ENCODE data around the gene APOE.
"Not testable (repeated sequence)": the region's sequence is repeated elsewhere in the genome, so short reads cannot be mapped to it uniquely, and the experiment has no call there.

APOE gene

DNA sequence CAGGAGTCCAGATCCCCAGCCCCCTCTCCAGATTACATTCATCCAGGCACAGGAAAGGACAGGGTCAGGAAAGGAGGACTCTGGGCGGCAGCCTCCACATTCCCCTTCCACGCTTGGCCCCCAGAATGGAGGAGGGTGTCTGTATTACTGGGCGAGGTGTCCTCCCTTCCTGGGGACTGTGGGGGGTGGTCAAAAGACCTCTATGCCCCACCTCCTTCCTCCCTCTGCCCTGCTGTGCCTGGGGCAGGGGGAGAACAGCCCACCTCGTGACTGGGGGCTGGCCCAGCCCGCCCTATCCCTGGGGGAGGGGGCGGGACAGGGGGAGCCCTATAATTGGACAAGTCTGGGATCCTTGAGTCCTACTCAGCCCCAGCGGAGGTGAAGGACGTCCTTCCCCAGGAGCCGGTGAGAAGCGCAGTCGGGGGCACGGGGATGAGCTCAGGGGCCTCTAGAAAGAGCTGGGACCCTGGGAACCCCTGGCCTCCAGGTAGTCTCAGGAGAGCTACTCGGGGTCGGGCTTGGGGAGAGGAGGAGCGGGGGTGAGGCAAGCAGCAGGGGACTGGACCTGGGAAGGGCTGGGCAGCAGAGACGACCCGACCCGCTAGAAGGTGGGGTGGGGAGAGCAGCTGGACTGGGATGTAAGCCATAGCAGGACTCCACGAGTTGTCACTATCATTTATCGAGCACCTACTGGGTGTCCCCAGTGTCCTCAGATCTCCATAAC is at the start of gene APOE:
Gene APOE, plus strand, starts transcription at position 360 of the 724 bp plus-strand sequence. CDS start 829 bp downstream, outside the sequence.
- no peak for DNase-seq

DNA sequence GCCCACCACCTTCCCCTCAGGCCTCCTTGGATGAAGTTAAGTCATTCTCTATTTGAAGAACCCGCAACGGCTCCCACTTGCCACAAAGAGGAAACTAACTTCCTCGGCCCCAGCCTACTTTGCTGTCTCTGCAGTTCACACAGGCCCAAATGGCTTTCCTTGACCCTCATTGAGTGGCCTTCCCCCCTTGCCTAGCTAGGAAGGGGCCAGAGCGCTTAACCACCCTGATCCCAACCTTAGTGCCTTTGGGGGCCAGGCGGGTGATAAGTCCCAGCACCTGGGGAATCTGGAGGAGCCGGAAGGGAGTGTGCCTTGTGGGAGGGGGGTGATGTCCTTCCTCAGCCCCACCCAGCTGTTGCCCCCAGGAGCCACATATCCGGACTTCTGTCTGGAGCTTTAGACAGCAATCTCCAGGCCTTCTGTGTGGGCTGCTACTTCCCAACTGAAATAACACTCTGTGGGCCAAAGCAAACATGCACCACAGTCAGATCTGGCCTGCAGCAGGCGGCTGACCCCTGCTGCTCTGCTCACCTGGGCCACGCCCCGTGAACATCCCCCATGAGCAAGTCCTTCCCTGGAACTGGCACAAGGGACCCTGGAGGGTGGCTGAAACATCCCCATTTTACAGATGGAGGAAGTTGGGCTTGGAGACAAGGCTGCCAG is 49.0 kb upstream of the APOE start:
- no peak for DNase-seq

DNA sequence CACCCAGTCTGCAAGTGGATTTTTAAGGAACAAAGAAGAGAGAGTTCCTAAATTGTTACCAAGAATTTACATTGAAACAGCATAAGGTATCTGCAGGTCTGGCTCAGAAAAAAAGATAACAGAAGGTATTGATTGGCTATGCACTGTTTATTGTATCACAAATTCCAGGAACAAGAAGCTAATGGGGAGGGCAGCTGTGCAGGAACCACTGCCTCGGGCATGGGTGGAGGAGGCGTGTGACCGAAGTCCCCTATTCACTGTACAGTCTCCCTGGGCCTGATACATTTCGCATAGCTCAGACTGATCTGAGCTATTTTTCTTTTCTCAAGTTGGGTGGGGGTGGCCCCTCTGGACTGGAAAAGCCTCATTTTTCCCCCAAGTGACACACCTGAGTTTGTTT is 47.8 kb upstream of the APOE start:
- DNase-seq: no peak

DNA sequence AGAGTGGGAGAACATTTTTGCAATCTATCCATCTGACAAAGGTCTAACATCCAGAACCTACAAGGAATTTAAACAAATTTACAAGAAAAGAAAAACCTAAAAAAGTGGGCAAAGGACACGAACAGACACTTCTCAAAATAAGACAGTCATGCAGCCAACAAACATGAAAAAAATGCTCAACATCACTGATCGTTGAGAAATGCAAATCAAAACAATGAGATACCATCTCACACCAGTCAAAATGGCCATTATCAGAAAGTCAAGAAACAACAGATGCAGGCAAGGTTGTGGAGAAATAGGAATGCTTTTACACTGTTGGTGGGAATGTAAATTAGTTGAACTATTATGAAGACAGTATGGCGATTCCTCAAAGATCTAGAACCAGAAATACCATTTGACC is 44.0 kb upstream of the APOE start:
- DNase-seq: not testable (repeated sequence)

DNA sequence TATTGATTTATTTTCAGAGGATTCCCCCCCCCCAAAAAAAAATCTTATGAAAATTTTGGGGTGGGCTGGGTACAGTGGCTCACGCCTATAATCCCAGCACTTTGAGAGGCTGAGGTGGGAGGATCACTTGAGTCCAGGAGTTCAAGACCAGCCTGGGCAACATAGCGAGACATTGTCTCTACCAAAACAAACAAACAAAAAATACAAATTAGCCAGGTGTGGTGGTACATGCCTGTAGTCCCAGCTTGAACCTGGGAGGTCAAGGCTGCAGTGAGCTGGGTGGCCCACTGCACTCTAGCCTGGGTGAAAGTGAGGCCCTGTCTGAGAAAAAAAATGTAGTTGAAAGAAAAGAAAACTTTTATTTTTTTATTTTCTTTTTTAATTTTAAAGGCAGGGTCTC is 41.6 kb upstream of the APOE start:
- DNase-seq: no peak

DNA sequence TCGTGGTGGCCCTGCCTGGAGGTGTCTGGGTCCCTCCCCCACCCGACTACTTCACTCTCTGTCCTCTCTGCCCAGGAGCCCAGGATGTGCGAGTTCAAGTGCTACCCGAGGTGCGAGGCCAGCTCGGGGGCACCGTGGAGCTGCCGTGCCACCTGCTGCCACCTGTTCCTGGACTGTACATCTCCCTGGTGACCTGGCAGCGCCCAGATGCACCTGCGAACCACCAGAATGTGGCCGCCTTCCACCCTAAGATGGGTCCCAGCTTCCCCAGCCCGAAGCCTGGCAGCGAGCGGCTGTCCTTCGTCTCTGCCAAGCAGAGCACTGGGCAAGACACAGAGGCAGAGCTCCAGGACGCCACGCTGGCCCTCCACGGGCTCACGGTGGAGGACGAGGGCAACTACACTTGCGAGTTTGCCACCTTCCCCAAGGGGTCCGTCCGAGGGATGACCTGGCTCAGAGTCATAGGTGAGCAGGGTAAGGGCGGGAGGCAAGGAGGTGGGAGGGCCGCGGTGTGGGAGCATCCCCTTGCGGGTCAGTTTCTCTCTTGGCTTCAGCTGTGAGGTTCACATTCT is 40.3 kb upstream of the APOE start:
- DNase-seq: no peak

DNA sequence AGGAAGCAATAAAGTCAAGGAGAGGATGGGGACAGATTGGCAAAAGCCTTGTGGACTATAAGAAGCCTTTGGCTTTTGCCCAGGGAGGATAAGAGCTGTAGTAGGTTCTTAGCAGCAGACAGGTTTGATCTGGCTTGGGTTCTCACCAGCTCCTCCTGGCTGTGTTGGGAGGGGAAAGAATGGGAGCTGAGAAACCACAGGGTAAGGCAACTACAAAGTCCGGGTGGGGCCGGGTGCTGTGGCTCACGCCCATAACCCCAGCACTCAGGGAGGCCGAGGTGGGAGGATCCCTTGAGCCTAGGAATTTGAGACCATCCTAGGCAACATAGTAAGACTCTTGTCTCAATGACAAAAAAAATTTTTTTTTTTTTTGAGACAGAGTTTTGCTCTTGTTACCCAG is 38.9 kb upstream of the APOE start:
- DNase-seq: no peak

DNA sequence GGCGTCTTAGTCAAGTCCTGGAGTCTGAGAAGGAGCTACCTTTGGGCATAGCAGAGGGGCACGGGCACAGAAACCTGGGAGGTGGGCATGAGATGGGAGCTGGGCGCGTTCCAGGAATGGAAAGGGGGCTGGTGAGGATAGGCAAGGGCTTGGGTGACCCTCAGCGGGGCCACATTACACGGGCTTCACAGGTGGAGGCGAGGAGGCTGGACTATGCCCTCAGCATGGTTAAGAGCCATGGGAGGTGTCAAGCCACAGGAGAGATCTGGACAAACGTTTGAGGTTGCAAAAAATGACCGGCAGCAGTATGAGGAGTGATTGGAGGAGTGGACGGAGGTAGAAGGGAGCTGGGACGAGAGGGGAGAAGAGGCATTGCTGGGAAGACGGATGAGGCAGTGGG is 38.0 kb upstream of the APOE start:
- DNase-seq: no peak

DNA sequence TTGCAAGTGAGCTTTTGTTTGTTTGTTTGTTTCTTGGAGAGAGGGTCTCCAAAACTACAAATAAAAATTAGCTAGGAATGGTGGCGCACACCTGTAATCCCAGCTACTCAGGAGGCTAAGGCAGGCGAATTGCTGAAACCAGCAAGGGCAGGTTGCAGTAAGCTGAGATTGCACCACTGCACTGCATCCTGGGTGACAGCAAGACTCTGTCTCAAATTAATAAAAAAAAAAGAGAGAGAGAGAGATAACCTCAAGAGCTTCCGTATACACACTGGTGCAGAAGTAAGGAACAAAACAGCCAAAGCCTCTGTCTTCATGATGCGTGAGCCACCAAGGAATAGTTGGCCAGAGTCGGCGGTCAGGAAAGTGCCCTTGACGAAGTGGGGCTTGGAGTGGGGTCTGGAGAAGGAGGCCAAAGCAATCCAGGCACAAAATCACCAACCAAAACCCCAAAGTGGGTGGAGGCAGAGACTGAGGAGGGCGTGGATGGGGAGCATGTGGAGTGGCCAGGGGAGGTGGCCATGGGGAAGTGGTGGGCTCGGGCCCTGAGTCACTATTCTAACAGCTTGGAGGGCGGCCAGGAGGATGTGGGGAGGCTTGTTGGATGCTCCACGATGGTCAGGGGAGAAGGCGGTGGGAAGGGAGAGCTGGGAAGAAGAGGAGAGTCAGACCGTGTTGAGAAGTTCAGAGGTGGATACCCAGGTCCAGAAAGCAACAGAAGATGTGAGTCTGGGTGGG is 35.7 kb upstream of the APOE start:
- DNase-seq: no peak

DNA sequence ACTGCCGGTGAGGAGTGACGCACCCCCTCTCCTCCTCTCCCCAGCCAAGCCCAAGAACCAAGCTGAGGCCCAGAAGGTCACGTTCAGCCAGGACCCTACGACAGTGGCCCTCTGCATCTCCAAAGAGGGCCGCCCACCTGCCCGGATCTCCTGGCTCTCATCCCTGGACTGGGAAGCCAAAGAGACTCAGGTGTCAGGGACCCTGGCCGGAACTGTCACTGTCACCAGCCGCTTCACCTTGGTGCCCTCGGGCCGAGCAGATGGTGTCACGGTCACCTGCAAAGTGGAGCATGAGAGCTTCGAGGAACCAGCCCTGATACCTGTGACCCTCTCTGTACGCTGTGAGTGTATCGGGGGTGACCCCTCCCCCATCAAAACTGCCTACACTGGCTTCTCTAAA is 33.8 kb upstream of the APOE start:
- DNase-seq: no peak

DNA sequence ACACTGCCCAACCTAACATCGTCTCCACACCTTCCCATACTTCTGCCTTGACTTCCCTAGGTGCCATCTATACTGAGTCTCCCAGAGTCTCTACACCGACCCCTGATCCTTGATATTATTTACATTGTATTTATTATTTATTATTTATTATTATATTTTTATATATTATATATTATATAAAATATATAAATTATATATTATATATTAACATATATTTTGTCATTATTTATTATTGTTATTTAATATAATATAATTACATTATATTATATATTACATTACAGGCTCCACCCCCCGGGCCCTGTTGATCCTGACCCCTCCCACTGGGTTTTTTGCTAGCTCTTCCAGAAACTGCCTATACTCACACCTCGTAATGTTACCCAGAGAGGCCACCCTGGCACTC is 32.9 kb upstream of the APOE start:
- DNase-seq: no peak

DNA sequence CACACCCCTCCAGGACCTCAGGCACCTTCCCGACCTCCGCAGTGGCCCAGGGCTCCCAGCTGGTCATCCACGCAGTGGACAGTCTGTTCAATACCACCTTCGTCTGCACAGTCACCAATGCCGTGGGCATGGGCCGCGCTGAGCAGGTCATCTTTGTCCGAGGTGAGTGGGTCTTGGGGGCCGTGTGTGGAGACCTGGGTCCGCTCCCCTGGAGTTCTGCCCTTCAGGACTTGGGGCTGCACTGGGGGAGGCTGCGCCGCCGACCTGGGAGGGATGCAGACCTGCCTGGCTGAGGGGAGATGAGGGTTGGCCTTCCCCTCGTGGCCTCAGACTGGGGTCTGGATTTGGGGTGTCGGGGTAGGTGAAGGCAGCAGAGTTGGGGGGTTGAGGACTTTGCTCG is 31.3 kb upstream of the APOE start:
- no peak for DNase-seq

DNA sequence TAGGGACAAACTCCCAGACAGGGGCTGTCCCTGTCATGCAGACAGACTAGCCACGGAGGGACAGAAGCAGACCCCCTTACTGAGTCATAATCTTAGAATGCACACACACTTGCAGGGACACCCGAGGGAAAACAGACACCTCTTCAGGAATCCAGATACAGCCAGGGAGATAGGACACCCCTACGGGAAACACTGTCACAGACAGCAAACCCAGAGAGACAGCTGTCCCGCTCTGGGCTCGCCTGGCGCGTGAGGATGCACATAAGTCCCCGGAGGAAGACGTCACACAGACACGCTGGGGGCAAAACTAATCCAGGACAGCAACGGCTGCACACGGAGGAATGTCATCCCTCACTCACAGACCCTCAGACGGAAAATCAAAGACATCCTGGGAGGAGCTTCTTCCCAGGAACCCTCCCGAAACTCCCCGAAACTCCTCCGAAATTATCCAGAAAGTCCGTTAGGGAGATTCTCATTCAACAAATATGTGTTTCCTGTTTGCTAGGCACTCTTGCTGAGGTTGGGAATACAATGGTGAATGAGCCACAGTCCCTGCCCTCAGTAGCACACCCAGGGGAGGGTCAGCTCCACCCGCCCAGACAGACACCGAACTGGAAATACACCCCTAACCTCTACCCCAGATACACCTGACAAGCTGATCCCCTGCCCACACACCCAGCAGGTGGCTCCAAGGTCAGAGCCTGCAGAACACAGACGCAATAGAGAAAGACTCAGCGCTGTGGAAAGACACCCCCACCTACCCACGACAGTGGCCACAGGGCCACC is 29.7 kb upstream of the APOE start:
- no peak for DNase-seq

DNA sequence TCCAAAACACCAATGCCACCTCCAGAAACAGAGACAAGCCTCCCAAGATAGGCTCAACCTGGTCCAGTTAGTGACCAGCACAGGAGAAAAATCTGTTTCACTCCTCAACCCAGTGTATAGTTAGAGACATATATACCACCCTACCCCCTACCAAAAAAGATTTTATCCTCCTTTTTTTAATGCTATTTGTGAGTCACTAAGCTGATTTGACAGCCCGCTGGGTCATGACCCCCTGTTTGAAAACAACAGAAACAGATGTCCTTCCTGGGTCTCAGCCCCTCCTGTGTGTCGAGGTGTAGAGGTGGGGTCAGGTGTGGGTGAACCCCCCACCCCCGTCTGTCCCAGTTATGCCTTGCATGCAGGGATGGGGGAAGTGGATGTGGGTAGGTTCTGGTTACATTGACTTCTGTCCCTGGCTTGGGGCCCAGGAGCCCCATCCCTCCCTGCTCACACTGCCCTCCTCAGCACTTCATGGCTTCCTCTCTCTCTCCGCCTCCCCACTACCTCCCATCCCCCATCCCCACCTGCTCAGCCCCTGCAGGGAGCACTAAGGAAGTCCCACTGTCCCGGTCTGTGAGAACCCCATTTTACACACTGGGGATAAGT is 28.6 kb upstream of the APOE start:
- DNase-seq: no peak

DNA sequence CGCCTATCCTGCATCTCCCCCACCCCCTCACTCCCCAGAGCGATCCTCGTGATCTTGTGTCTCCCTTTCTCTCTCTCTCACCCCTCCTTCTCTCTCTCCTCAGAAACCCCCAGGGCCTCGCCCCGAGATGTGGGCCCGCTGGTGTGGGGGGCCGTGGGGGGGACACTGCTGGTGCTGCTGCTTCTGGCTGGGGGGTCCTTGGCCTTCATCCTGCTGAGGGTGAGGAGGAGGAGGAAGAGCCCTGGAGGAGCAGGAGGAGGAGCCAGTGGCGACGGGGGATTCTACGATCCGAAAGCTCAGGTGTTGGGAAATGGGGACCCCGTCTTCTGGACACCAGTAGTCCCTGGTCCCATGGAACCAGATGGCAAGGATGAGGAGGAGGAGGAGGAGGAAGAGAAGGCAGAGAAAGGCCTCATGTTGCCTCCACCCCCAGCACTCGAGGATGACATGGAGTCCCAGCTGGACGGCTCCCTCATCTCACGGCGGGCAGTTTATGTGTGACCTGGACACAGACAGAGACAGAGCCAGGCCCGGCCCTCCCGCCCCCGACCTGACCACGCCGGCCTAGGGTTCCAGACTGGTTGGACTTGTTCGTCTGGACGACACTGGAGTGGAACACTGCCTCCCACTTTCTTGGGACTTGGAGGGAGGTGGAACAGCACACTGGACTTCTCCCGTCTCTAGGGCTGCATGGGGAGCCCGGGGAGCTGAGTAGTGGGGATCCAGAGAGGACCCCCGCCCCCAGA is 27.3 kb upstream of the APOE start:
- no peak for DNase-seq

DNA sequence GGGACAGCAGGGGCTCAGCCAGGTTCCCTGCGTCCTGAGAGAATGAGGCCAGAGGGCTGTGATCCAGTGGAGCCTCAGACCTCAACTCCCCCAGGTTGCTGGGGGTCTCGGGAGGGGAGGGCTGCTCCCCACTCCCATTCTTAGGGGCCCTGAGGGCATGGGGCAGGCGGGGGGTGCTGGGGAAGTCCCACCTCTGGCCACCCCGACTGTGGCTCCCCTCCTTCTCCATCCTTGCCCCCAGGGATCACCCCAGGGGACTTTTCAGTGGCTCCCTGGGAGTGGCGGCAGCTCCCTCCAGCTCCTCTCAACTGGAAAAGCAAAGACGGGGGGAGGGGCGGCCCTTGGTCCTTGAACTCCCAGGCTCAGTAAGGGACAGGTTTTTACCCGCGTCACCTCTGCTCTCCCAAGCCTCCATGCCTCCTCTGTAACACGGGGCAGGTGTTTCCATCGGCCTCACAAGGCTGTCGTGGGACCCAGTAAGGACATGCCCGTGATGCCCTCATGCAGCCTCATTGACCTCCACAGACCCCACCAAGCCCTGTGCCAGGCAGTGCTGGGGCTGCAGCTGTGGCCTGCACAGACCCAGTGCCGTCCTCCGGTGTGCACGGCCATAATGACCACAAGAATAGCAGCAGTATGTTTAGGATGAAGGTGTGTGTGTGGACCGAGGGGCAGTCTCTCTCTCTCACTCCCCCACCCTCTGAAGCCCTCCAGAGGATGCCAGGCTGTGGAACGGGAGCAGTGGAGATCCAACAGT is 26.1 kb upstream of the APOE start:
- no peak for DNase-seq

DNA sequence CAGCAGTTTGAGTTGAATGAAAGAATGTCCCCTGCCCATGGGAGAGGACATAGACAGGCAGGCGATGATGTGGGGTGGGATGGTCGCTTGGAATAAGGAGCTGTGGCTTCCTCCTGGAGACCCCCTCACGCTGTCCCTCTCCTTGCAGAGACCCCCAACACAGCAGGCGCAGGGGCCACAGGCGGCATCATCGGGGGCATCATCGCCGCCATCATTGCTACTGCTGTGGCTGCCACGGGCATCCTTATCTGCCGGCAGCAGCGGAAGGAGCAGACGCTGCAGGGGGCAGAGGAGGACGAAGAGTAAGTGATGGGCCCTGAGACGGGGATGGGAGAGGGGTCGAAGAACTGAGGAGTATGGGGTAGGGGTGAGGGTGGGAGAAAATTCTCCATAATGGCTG is 23.5 kb upstream of the APOE start:
- no peak for DNase-seq

DNA sequence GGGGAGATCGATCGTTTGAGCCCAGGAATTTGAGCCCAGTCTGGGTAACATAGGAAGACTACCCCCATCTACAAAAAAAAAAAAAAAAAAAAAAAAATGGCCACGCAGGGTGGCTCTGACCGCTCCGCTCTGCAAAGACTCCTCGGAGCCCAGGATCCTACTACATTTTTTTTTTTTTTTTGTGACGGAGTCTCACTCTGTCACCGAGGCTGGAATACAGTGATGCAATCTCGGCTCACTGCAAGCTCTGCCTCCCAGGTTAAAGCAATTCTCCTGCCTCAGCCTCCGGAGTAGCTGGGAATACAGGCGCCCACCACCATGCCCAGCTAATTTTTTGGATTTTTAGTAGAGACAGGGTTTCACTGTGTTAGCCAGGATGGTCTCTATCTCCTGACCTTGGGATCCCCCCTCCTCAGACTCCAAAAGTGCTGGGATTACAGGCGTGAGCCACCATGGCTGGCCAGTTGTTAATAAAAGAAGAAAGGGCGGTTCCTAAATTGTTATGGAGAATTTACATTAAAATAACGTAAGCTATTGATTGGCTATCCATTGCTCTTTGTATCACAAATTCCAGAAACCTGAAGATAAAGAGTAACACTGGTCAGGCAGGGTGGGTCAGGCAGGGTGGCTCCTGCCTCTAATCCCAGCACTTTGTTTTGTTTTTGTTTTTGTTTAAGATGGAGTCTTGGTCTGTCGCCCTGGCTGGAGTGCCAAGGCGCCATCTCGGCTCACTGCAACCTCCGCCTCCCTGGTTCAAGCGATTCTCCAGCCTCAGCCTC is 22.8 kb upstream of the APOE start:
- not testable (repeated sequence) for DNase-seq

DNA sequence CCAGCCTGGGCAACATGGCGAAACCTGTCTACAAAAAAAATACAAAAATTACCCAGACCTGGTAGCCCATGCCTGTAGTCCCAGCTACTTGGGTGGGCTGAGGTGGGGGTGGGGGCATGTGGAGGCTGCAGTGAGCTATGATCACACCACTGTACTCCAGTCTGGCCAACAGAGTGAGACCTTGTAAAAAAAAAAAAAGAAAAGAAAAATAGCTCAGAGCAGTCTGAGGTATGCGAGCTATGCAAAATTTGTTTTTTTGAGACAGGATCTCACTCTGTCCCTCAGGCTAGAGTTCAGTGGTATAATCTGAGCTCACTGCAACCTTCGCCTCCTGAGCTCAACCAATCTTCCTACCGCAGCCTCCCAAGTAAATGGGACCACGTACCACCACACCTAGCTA is 21.7 kb upstream of the APOE start:
- no peak for DNase-seq

DNA sequence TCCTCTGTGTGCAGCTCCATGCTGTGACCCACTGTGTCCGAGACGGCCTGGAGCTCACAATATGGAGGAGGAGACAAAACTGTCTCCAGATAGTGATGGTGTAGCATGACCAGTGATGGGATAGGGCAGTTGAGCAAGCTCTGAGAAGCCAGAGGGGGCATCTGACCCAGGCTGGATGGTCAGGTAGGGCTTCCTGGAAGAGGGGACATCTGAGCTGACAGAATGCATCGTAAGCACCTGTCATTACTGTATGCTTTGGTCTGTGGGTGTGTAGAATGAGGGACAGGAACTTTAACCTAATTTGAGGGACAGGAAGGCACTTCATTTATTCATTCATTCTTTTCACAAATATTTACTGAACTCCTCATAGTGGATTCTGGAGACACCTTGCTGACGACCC is 21.0 kb upstream of the APOE start:
- no peak for DNase-seq

All from retina (tissue), 1 donor.